Kidney epithelial cell (primary cell): Measurements from ENCODE around the gene TOR4A. TPM values are rescaled to one million over a fixed set of nuclear protein-coding genes. Genes with fewer than 3 reads are reported as not detected.

ENCODE experiments used
- DNase-seq: peaks from one replicate; pipeline ENCODE4 v3.0.0-alpha.2; 2010; ENCODE audit warnings: low read depth
- H3K27me3 ChIP-seq: 2 replicates; pipeline ENCODE4 v1.6.0; 2011; ENCODE audit warnings: low read length; ENCODE audit not compliant: control insufficient read depth, insufficient read depth
- H3K36me3 ChIP-seq: 2 replicates; pipeline ENCODE4 v1.5.1; 2011; ENCODE audit warnings: low read length; ENCODE audit not compliant: control insufficient read depth, insufficient read depth
- H3K4me3 ChIP-seq: 2 replicates; pipeline ENCODE4 v1.5.1; 2011; ENCODE audit warnings: low read depth, mild to moderate bottlenecking, control low read depth, low read length
- CTCF ChIP-seq: IDR thresholded peaks from 2 replicates; pipeline ENCODE4 v1.5.1; 2011; ENCODE audit warnings: mild to moderate bottlenecking, moderate library complexity, low read length, control low read depth, inconsistent platforms; ENCODE audit not compliant: insufficient read depth, poor library complexity, severe bottlenecking
- total RNA-seq: library from RNA; depleted of rRNA; stranded (reverse); fragments of >200 nt; gene quantifications from 2 replicates; pipeline ENCODE4 v1.2.3, GENCODE V29; 2015

TOR4A gene
- total RNA-seq, 1 donor from 2014 or later: 33.5 TPM

- DNase-seq: no peak
- Histone ChIP-seq H3K27me3 (no peaks in the 10 kb centered on the region), H3K4me3 (no peak overlapping the region), H3K36me3 (peaks cover 1% of the 10 kb centered on the region)
- no peak for TF ChIP-seq CTCF
Measured at GRCh38 chr9:137269231-137269772, 8.2 kb upstream of the TOR4A start.

GRCh38 chr9:137270929-137271695, 6.4 kb upstream of the TOR4A start:
- no peak for TF ChIP-seq CTCF
- no peaks in the 10 kb centered on the region for H3K27me3 ChIP-seq
- DNase-seq: no peak
- peaks cover 1% of the 10 kb centered on the region for H3K36me3 ChIP-seq
- no peak overlapping the region for H3K4me3 ChIP-seq

- DNase-seq: no peak
- H3K27me3 ChIP-seq: no peaks in the 10 kb centered on the region
- no peak for TF ChIP-seq CTCF
- H3K36me3 ChIP-seq: peaks cover 1% of the 10 kb centered on the region
- H3K4me3 ChIP-seq: no peak overlapping the region
Measured at GRCh38 chr9:137271696-137272076, 5.8 kb upstream of the TOR4A start.

GRCh38 chr9:137272241-137273094, 5.1 kb upstream of the TOR4A start:
- no peak for DNase-seq
- no peak for TF ChIP-seq CTCF
- Histone ChIP-seq H3K36me3 (no peaks in the 10 kb centered on the region), H3K27me3 (no peaks in the 10 kb centered on the region), H3K4me3 (no peak overlapping the region)

GRCh38 chr9:137273095-137273490, 4.4 kb upstream of the TOR4A start:
- no peaks in the 10 kb centered on the region for H3K27me3 ChIP-seq
- no peak for DNase-seq
- no peaks in the 10 kb centered on the region for H3K36me3 ChIP-seq
- no peak for TF ChIP-seq CTCF
- no peak overlapping the region for H3K4me3 ChIP-seq
